NCI-H2029 (cell line): ENCODE data around the gene RNF34.

ENCODE experiments used
- DNase-seq: peaks from one replicate; lab custom pipeline; 2025; lab: John Stamatoyannopoulos, UW

The RNF34 gene

DNA sequence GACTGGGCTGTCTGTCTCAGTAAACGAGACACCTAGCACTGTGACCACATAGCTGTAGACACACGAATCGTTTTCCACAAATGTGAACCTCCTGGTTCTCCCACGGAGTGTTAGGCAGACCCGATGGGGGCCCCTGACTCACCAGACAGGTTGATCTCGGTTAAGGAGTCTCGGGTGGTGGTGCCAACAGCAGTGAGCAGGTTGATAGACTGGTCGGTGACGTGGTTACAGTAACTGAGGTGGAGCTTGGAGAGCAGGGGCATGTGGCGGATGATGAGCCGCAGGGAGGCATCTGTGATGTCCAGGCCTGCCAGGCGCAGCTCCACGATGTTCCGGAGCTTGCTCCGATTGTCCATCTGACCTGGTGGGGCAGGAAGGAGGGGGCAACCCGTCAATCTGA lies 39.8 kb downstream of the RNF34 start:
- DNase-seq, result no peak

DNA sequence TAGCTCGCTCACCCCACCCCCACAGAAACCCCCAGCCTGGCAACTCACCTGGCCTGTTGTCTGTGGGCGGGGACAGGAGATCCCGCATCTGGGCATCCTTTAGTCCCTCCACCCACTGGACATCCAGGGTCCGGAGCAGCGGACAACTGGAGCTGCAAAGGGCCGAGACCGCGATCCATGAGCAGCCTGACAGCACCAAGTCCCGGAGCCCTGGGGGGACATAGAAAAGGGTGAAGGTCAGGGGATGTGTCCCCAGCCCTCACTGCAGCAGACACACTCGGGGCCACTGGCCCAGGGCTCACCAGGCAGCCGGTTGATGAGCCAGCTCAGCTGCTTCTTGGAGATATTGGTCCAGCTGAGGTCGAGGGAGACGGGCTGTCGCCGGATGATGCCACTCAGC lies 40.9 kb downstream of the RNF34 start:
- DNase-seq, result no peak

DNA sequence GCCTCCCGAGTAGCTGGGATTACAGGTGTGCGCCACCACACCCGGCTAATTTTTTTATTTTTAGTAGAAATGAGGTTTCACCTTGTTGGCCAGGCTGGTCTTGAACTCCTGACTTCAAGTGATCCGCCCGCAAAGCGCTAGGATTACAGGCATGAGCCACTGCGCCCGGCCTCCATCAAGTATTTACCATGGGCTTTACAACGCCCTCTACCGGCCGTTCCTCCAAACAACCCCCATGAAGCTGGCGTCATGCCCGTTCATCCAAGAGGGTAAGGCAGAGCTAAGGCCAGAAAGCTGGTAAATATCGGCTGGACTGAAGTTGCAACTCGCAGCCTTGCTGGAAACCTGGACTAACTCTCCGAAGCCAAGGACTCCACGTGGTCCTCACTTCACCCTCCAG lies 41.6 kb downstream of the RNF34 start:
- peak; percentile 3 for DNase-seq

DNA sequence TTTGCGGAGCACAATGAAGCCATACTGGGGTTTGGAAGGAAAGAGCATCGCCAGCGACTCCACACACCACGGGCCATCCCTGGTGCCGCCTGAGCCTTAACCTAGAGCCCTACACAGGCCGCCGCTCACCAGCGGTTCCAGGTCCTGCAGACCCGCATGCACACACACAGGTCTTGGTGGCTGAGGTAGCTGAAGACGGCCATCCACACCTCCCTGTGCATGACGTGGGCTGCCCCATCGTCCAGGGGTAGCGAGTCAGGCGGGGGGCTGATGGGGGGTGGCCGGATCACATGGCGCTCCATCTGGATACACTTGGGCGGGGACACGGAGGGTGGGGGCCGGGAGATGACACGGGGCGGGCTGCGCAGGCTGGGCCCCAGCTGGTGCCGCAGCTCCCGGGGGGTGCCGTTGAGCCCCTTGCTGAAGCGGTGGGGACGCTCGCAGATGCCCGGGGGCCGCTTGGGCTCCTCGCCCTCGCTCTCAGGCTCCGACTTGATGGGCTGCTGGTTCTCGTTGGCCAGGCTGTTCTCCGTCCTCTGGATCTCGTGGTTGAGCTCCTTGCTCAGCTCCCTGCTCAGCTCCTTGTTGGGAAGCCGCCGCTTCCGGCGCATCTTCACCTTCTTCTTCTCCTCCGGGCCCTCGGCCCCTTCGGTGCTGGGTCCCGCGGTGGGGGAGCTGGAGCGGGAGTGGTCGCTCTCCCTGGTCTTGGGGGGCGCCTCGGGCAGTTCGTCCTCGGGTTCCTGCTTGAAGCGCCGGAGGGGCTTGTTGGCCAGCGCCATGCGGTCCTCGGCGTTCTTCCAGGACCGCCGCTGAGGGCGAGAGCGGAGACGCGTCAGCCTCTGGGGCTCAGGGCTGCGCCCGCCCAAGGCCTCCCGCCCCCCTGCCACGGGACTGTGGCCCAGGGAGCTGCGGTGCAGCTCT lies 42.4 kb downstream of the RNF34 start:
- DNase-seq, result no peak

DNA sequence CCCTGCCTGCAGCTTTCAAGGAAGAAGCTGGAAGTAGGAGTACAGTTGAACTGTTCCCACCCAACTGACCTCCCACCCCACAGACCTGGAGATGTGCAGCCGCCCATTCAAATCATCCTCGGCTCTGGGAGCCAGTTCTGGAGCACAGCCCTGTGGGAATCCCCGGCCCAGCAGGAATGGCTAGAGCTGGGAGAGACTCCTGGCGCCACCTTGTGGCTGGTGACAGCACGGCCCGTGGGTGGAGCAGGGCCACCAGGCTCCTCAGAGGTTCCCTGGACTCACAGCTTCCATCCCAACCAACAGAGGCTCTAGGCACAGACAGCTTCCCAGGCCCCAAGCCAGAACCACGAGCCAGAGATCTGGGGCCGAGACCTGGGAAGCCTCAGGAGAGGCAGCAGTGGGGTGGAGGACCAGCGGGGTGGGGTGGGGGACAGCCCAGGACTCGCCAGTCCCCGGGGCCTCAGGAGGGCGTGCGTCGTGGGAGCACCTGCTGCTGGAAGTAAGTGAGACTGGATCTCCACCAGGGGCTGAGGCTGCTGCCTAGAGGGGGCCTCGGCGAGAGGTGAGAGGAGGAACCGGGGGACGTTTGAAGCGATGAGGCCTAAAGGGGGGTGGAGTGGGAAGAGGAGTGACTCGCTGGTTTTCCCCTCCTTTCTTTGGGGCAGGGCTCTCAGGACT lies 43.4 kb downstream of the RNF34 start:
- DNase-seq, result peak; percentile 55

DNA sequence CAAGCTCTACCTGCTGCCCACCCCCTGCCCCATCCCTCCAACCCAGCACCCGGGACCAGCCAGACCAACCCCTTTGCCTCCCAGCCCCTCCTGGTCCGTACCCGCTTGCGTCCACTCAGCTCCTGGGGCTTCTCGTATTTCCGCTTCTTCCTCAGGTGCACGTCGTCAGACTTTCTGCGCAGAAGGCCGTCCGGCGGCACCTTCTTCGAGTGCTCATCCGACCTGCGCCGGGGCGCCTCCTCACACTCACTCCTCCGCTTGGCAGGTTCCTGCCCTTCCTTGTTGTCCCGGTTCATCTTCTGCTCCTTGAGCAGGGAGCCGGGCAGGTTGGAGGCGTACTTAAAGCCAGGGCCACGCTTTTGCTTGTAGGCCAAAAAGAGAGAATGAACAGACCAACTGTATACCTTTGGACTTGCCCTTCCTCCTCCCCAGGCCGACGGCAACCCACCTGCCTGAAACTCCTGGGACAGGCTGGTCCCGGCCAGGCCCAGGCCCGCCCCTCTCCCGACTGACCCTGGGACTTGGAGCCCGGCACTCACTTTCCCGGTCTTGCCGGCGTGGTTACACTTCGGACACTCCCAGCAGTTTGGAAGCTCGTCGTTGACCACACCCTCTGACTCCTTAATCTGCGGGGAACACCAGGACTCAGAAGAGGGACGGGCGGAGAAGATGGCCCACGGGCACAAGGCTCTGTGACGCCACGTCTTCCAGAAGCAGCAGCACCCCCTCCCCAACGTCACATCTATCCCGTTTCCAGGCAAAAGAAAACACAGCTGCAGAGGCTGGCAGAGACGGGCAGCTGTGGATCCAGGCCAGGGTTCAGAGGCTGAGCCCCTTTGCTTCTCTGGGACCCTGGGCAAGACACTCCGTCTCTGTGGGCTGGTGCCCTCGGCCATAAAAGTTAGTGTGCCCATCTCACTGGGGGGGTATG lies 44.3 kb downstream of the RNF34 start:
- DNase-seq, result no peak

DNA sequence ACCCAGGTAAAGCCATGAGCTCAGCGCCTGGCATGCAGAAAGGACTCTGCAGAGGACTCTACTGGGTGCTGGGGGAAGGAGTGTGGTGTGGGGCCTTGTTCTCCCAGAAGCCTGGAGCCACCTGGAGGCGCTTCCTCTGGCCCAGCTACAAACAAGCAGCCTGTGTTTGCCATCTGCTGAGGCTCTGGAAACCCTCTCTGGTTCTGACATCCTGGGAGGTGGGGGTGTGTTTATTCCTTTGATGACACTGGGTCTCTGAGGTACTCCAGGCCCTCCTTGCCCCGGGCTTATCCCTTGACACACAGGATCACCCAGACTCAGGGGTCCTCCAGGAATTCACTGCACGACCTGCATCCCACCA lies 44.9 kb downstream of the RNF34 start:
- DNase-seq, result no peak

DNA sequence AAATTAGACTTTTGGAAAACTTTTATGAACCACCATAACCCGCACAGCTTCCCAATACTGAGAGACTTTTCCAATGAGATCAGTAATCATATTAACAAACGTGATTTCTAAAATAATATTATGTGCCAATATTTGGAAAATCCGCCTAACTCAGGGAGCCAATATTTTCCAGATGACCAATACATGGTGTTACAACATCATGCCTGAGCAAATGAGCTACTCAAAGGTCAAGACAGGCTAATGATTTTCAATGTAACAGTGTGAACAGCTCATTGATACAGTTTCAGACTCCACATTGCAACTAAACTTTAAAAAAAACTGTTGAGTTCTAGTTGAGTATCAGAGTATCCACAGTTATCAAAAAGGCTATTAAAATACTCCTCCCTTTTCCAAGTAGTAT lies 46.8 kb downstream of the RNF34 start:
- DNase-seq, result no peak

DNA sequence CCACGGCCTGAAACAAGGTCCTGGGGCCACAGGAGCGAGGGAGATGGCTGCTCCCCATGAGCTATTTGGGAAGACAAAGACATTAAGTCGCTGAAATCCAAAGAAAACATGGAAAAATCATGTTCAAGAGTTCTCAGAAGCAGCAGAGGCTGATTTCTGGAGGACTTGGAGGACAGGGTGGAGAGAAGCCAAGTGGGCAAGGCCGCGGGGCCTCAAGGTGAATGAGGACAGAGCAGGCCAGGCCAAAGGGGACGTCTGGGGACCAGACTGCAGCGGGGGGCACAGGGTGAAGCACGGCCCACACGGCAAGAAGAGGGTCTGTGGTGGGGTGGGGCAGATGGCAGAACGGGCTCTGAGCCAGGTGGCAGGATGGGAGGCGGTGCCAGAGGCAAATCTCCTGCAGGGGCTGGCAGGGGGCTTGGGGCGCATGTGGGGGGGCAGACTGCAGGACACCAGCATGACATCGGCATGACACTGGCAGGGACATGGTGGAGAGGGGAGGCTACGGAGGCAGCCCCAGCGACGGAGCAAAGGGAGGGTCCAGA lies 48.9 kb downstream of the RNF34 start:
- no peak for DNase-seq

DNA sequence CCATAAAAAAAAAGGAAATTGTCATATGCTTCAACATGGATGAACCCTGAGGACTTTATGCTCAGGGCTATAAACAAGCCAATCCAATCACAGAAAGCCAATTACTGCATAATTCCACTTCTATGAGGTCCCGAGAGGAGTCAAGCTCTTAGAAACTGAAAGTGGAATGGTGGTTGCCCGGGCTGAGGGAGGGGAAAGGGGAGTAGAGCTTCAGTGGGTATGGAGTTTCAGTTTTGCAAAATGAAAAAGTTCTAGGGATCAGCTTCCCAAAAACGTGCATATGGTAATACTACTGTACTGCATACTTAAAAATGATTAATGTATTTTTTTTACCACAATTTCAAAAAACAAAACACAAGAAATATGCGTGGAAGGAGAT lies 52.0 kb downstream of the RNF34 start:
- DNase-seq, result no peak

DNA sequence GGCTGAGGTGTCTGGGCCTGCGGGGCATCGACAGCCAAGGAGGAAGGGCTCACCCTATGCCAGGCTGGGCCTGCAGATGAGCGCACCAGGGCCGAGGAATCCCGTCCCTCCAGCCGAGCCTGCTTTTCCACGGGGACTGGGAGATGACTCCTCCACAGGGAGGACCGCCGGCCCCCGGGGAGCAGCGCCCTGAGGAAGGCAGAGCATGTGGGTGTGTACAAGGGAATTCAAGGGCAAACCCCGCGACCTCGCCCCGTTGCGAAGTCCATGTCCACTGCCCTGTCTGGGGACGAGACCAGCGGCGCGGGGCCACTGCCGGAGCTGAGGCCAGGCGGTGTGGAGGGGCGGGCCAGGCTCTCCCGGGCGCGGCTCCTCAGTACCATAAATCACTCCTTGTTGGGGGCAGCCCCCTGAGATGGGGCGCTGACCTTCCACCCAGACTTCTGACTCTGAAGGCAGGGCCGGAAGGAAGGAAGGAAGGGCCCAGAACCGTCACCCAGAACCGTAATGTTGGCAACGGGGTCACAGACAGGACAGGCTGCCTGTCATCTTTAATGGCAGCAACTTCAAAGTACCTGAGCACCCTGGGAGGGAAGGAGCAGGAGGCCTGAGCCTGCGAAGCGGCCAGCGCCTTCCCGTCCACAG lies 52.5 kb downstream of the RNF34 start:
- DNase-seq, result no peak

DNA sequence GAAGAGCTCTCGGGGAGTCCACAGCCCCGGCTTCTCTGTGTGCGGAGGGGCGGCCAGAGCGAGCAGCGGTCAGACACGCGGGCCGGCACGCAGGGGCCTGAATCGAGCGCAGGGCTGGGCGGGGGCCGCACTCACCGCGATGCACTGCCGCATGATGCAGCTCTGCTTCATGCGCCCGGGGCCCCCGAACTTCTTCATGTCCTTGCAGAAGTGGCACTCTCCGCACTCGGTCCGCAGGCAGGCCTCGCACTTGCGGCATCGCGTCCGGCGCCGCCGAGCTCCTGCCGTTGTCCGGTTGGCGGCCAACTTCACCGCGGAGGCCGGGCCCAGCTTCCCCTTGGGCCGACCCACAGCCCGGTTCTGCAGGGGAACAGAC lies 53.1 kb downstream of the RNF34 start:
- DNase-seq, result no peak

DNA sequence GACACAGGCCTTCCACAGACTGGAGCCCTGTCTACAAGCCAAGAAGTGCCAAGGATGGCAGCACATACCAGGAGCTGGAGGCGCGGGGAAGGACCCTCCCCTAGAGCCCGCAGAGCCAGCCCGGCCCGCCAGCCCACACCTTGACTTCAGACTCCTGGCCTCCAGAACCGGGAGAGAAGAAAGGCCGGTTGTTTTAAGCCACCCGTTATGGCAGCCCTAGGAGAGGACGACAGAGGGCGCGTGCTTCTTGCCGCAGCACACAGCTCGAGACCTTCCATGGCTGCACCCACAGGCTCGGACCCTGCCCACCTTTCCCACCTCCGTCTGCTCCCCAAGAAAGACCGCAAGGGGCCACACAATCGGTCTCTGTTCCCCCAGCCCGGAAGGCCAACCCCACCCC lies 53.7 kb downstream of the RNF34 start:
- DNase-seq, result no peak

DNA sequence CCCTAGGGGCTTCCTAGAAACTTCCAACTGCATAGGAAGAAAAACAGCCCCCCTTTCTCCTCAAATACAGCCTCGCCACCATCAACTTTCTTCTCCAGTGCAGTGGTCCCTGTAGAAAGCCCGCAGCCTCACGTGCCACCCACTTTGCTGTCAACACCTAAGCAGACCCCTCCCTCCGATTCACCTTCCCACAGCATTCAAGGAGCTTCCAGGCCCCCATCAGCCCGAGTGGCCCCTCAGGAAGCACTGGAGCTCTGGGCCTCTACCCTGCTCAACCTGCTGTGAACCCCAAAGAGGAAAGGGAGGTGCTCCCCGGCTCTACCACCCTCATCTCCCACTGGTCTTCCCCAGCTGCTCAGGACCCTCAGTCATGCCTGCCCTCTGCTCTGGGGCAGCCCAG lies 55.0 kb downstream of the RNF34 start:
- DNase-seq, result no peak

DNA sequence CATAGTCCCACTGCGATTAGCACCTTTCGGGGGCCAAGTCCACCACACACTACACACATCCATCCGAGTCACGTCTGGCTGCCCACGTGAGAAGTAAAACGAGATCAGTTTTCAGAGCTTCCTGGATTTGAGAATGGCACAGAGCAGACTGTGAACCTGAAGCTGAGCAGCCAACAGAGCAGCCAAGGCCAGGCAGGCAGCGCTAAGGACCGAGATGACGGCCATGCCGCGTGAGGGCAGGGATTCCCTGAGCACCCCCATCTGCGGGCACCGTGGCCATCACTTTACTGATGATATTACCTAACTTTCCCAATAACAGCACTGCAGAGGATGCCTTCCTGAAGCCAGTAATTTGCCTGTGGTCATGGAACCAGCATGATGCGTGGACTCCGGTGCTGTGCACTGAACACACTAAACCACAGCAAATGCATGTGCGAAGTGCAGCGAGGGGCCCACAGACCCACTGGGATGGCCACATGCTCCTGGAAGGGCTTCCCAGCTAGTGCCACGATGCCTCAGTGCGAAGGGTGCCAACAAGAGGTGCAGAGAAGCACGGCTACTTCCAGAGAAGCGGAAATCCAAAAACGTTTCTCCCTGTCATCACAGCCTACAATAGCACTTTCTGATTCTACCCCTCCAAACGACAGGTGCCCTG lies 56.0 kb downstream of the RNF34 start:
- no peak for DNase-seq

DNA sequence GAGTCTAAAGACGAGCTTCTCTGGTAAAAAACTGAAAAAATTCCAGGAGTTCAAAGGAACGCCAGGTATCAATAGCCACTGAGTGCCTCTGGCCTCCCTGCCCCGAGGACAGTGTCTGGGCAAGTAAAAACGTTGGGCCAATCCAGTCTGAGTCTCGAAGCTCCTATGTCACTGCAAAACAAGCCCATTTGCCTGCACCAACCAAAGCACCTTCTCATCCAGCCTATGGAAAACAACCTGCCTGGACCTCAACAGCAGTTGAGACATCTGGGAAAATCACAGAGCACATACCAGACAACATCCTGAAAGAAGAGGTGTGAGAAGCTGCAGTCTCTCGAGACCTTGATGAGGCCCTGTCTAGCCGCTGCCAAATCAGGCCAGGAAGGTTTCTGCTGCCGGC lies 56.6 kb downstream of the RNF34 start:
- DNase-seq, result no peak

DNA sequence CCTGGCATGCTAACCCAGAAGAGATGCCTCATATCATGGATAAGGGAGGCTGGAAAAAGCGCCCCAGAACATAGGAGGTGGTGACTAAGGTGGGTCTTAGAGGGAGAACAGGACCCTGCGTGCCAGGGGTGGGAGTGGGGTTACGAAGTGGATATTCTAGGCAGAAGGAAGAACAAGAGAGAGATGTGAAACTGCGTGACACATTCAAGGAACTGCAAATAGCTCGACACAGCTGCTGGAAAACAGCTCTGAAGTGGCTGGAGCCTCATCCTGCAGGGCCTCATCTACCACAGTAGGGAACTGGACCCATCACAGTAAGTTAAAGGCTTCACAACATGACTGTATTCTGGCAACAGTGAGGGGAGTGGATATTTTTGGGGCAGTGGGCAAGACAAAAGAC lies 61.1 kb downstream of the RNF34 start:
- no peak for DNase-seq

DNA sequence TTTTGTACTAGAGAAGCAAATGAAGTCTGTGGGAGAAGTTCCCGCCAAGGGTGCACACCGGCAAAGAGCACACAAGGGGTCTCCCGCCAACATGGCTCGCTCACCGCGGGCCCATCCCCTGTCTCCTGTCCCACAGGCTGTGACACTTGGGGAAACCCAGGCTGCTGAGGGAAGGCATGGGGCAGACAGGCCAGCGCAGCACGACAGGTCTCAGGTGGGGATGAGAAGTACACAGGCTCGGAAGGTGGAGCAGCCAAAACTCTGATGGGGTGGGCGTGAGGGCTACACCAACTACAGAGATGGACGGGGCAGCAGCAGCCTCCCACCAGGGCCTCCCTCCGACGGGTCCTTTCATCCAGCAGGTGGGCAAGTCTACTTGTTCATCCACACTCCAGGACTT lies 64.4 kb downstream of the RNF34 start:
- DNase-seq, result no peak

DNA sequence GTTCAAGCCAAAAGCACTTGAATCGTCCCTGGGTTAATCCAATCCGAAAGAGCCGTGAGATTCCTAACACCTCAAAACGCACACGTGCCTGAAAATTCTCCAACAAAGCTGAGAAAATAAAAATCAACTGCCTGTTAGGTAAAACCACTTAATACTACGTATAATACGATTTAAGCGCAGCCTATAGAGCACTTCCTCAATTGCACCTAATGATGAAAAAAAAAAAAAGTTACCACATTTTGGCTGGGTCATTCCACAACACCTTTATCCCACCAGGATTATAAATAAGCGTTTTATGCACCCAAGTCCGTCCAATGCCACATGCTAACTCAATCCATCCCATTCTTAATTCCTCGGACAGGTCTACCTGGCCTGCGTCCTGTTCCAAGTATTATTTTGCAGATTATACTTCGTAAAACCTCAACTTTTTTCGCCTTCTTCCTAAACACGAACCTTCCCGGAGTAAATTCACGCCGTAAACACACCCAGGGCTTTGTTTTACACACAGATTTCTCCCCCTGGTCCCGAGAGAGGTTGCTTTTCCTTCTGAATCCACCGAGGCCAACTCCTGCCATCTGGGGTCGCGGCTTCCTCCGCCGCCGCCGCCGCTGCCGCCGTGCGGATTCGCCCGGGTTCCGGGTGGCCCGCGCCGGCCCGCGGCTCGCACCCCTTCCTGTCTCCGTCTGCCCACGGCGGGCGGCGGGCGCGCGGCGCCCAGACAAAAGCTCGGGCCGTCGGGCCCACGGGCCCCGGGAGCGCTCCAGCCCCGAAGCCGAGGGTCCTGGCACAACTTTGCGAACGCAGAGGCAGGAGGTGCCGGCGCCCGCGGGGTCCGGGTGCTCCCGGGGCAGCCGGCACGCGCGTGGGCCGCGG lies 66.2 kb downstream of the RNF34 start:
- DNase-seq, result no peak
